Activated T-cell treated with anti-CD3 and anti-CD28 coated beads, Interleukin-2, amount 50 U/mL, for 72 hours (primary cell): ENCODE data around the gene EDAR. TPM values are rescaled to one million over a fixed set of nuclear protein-coding genes. Genes with fewer than 3 reads are reported as not detected.

Experiments
- ATAC-seq, 2 donors: fragments of 150-1000 bp; cut with Tn5 transposase; replicated peaks in 1 of 2; 2 replicates each; pipeline ENCODE4 v1.10.0; 2021; ENCODE audit warnings: moderate library complexity in 2 of 2, mild to moderate bottlenecking in 1 of 2
- DNase-seq, 2 donors: peaks; one replicate each; pipeline ENCODE4 v3.0.0; 2021 to 2022; ENCODE audit warnings: mixed read lengths in 1 of 2
- H3K27ac Mint-ChIP-seq: one replicate; pipeline ENCODE4 v1.8.0; 2022; ENCODE audit warnings: mild to moderate bottlenecking, moderate library complexity, mixed read lengths
- H3K27me3 Mint-ChIP-seq: one replicate; pipeline ENCODE4 v1.8.0; 2022; ENCODE audit warnings: low read depth, mixed read lengths
- H3K36me3 Mint-ChIP-seq, 2 donors: one replicate each; pipeline ENCODE4 v1.8.0; 2022; ENCODE audit warnings: mixed read lengths in 2 of 2, mild to moderate bottlenecking in 1 of 2; ENCODE audit not compliant: insufficient read depth in 2 of 2
- H3K4me1 Mint-ChIP-seq: one replicate; pipeline ENCODE4 v1.8.0; 2022; ENCODE audit warnings: low read depth, mixed read lengths
- H3K4me3 Mint-ChIP-seq, 2 donors: one replicate each; pipeline ENCODE4 v1.8.0; 2022; ENCODE audit warnings: mild to moderate bottlenecking in 2 of 2, mixed read lengths in 2 of 2, moderate library complexity in 2 of 2
- H3K9me3 Mint-ChIP-seq, 2 donors: one replicate each; pipeline ENCODE4 v1.8.0; 2022; ENCODE audit warnings: mixed read lengths in 2 of 2
- total RNA-seq, 2 donors: library from RNA; stranded (reverse); gene quantifications; one replicate each; pipeline ENCODE4 v1.2.3, GENCODE V29; 2022

EDAR gene
- total RNA-seq, 2 donors from 2014 or later, result 0.28 to 1.4 TPM

- ATAC-seq, result no peak
- peaks cover 5 to 12% of the 10 kb centered on the region in 2 donors for H3K36me3 Mint-ChIP-seq
Measured at GRCh38 chr2:108956375-108956774, 32.6 kb downstream of the EDAR start.

GRCh38 chr2:108950369-108951135 is 38.5 kb downstream of the EDAR start:
- H3K36me3 Mint-ChIP-seq, result peaks cover 28 to 33% of the 10 kb centered on the region in 2 donors
- no peaks in the 10 kb centered on the region for H3K27me3 Mint-ChIP-seq
- peaks cover 10% of the 10 kb centered on the region for H3K4me1 Mint-ChIP-seq
- peaks cover 11 to 21% of the 10 kb centered on the region in 2 donors for H3K9me3 Mint-ChIP-seq
- ATAC-seq (no peak), DNase-seq (no peak)
- H3K4me3 Mint-ChIP-seq, result no peak overlapping the region
- no peak overlapping the region for H3K27ac Mint-ChIP-seq

More at GRCh38 chr2:108956375-108956774, 32.6 kb downstream of the EDAR start:
- no peak for DNase-seq
- Mint-ChIP-seq H3K9me3 (peaks cover 0 to 11% of the 10 kb centered on the region in 2 donors), H3K4me1 (peaks cover 43% of the 10 kb centered on the region), H3K27me3 (no peaks in the 10 kb centered on the region), H3K27ac (no peak overlapping the region), H3K4me3 (no peak overlapping the region)

- no peak for DNase-seq
- H3K27ac Mint-ChIP-seq, result no peak overlapping the region
- H3K4me1 Mint-ChIP-seq, result peaks cover 10% of the 10 kb centered on the region
- H3K27me3 Mint-ChIP-seq, result no peaks in the 10 kb centered on the region
- peaks cover 11 to 21% of the 10 kb centered on the region in 2 donors for H3K9me3 Mint-ChIP-seq
- H3K4me3 Mint-ChIP-seq, result no peak overlapping the region
- no peak for ATAC-seq
- H3K36me3 Mint-ChIP-seq, result peaks cover 28 to 35% of the 10 kb centered on the region in 2 donors
Measured at GRCh38 chr2:108949316-108950239, 39.4 kb downstream of the EDAR start.

GRCh38 chr2:108947271-108947907 is 41.6 kb downstream of the EDAR start:
- Mint-ChIP-seq H3K27ac (no peak overlapping the region), H3K4me1 (peaks cover 10% of the 10 kb centered on the region), H3K36me3 (peaks cover 26 to 30% of the 10 kb centered on the region in 2 donors), H3K9me3 (peaks cover 11 to 15% of the 10 kb centered on the region in 2 donors), H3K27me3 (no peaks in the 10 kb centered on the region), H3K4me3 (no peak overlapping the region)
- DNase-seq, result no peak
- ATAC-seq, result no peak

GRCh38 chr2:108946442-108946841 is 42.6 kb downstream of the EDAR start:
- H3K9me3 Mint-ChIP-seq, result peaks cover 10 to 11% of the 10 kb centered on the region in 2 donors
- DNase-seq (no peak), ATAC-seq (peak in 1 of 2 donors; percentile 32)
- peaks cover 23 to 24% of the 10 kb centered on the region in 2 donors for H3K36me3 Mint-ChIP-seq
- H3K27ac Mint-ChIP-seq, result no peak overlapping the region
- H3K4me3 Mint-ChIP-seq, result no peak overlapping the region
- no peaks in the 10 kb centered on the region for H3K27me3 Mint-ChIP-seq
- peaks cover 10% of the 10 kb centered on the region for H3K4me1 Mint-ChIP-seq

- H3K4me3 Mint-ChIP-seq, result no peak overlapping the region
- peaks cover 22 to 23% of the 10 kb centered on the region in 2 donors for H3K36me3 Mint-ChIP-seq
- no peaks in the 10 kb centered on the region for H3K27me3 Mint-ChIP-seq
- peaks cover 10 to 11% of the 10 kb centered on the region in 2 donors for H3K9me3 Mint-ChIP-seq
- H3K4me1 Mint-ChIP-seq, result peaks cover 10% of the 10 kb centered on the region
- no peak overlapping the region for H3K27ac Mint-ChIP-seq
- no peak for DNase-seq
- no peak for ATAC-seq
Measured at GRCh38 chr2:108945969-108946368, 43.1 kb downstream of the EDAR start.

GRCh38 chr2:108944601-108945331 is 44.3 kb downstream of the EDAR start:
- H3K27me3 Mint-ChIP-seq, result no peaks in the 10 kb centered on the region
- H3K4me3 Mint-ChIP-seq, result no peak overlapping the region
- H3K9me3 Mint-ChIP-seq, result peaks cover 9 to 10% of the 10 kb centered on the region in 2 donors
- peaks cover 12% of the 10 kb centered on the region for H3K4me1 Mint-ChIP-seq
- no peak overlapping the region for H3K27ac Mint-ChIP-seq
- H3K36me3 Mint-ChIP-seq, result peaks cover 21% of the 10 kb centered on the region in 2 donors
- DNase-seq, result no peak
- no peak for ATAC-seq

- Mint-ChIP-seq H3K4me3 (no peak overlapping the region), H3K4me1 (peaks cover 22% of the 10 kb centered on the region), H3K27ac (no peak overlapping the region), H3K9me3 (peaks cover 9 to 10% of the 10 kb centered on the region in 2 donors), H3K27me3 (no peaks in the 10 kb centered on the region), H3K36me3 (peaks cover 18 to 21% of the 10 kb centered on the region in 2 donors)
- ATAC-seq (no peak), DNase-seq (no peak)
Measured at GRCh38 chr2:108943751-108944150, 45.3 kb downstream of the EDAR start.

- Mint-ChIP-seq H3K36me3 (peaks cover 10 to 14% of the 10 kb centered on the region in 2 donors), H3K27ac (no peak overlapping the region), H3K27me3 (no peaks in the 10 kb centered on the region), H3K4me1 (peaks cover 25% of the 10 kb centered on the region), H3K9me3 (peaks cover 2 to 3% of the 10 kb centered on the region in 2 donors), H3K4me3 (no peak overlapping the region)
- no peak for DNase-seq
- ATAC-seq, result no peak
Measured at GRCh38 chr2:108942888-108943287, 46.1 kb downstream of the EDAR start.

- H3K4me3 Mint-ChIP-seq, result no peak overlapping the region
- no peak overlapping the region for H3K27ac Mint-ChIP-seq
Measured at GRCh38 chr2:108942231-108942825, 46.7 kb downstream of the EDAR start.

GRCh38 chr2:108941767-108942166 is 47.3 kb downstream of the EDAR start:
- H3K27me3 Mint-ChIP-seq, result no peaks in the 10 kb centered on the region
- peaks cover 1 to 2% of the 10 kb centered on the region in 2 donors for H3K9me3 Mint-ChIP-seq
- no peak overlapping the region for H3K4me3 Mint-ChIP-seq
- DNase-seq (no peak), ATAC-seq (no peak)
- peaks cover 33% of the 10 kb centered on the region for H3K4me1 Mint-ChIP-seq
- H3K36me3 Mint-ChIP-seq, result peaks cover 3 to 7% of the 10 kb centered on the region in 2 donors
- no peak overlapping the region for H3K27ac Mint-ChIP-seq

More at GRCh38 chr2:108942231-108942825, 46.7 kb downstream of the EDAR start:
- DNase-seq (no peak), ATAC-seq (no peak)
- Mint-ChIP-seq H3K27me3 (no peaks in the 10 kb centered on the region), H3K4me1 (peaks cover 30% of the 10 kb centered on the region), H3K36me3 (peaks cover 7 to 12% of the 10 kb centered on the region in 2 donors), H3K9me3 (peaks cover 1 to 2% of the 10 kb centered on the region in 2 donors)

GRCh38 chr2:108941161-108941665 is 47.8 kb downstream of the EDAR start:
- peaks cover 0 to 3% of the 10 kb centered on the region in 2 donors for H3K36me3 Mint-ChIP-seq
- no peaks in the 10 kb centered on the region for H3K27me3 Mint-ChIP-seq
- H3K27ac Mint-ChIP-seq, result no peak overlapping the region
- no peak overlapping the region for H3K4me3 Mint-ChIP-seq
- DNase-seq, result no peak
- no peak for ATAC-seq
- peaks cover 30% of the 10 kb centered on the region for H3K4me1 Mint-ChIP-seq
- peaks cover 0 to 1% of the 10 kb centered on the region in 2 donors for H3K9me3 Mint-ChIP-seq
